HG03378 (cell line): ENCODE results near the gene TECPR1.

Experiments
- ATAC-seq: cut with Tn5 transposase; IDR thresholded peaks from one replicate; pipeline ENCODE4 v1.9.1; 2021; ENCODE audit warnings: mild to moderate bottlenecking, moderate library complexity; ENCODE audit not compliant: unreplicated experiment

The TECPR1 gene

DNA sequence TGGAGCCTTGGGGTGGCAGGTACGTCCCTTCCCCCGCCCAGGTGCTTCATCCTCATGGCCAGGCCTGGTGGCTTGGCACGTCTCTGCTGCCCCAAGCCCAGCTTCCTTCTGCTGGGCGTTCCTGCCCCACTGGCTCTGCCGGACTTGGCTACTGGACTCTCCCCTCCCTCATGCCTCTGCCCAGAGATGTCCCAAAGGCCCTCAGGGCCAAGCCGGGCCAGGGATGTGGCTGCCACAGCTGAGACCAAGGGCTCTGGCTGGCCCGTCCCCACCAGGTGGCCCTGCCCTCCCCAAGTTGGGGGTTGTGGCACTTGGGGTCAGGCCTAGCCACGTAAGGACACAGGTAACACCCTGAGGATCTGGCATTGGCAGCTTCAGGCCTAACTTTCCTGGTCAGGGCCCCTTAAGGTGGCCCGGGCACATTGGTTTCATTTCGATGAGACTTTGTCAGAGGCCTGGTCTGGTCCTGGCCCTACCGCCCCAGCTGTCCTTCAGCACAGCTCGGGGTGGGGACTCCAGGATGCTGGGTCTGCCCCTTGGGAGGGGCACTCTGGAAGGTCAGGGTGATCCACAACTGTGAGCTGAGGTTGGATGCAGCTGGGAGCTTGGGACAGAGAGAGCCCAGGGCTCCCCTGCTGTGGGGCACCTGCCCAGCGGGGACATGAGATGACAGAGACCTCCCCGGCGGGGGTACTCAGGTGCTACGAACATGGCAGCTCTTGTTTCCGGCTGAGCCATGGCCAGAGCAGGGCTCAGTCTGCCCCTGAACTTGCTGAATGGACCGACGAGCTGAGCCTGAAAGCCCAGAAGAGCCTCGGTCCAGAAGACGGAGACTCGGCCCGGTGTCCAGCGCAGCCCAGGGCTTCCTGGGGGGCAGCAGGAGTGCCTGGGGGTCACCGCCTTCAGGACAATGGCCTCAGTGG, 37.9 kb downstream of the TECPR1 start:
- ATAC-seq, result no peak

DNA sequence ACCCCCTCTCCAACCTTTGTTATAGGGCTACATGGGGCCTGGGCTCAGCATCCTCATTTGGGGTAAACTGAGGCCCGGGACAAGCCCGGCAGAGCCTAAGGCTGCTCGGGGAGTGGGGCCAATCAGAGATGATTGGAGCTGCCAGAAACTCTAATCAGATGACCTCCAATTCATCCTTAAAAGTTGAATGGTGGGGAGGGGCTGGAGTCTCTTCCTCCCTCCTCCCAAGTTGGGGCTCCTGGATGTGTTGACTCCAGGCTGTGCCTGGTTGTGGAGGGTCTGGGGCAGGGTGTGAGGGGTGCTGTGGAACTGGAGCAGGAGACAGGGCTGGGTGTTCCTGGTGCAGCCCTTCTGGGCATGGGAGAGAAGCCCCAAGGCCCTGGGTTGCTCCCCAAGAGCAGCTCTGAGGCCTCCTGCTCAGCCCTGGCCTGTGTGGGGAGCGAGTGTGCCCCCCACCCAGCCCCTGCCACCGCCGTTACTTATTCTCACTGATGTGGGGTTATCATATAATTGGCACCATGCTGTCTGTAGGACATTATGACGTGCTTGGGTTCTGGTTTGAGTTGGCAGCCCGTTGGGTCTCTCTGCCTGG, 38.6 kb downstream of the TECPR1 start:
- ATAC-seq, result no peak

DNA sequence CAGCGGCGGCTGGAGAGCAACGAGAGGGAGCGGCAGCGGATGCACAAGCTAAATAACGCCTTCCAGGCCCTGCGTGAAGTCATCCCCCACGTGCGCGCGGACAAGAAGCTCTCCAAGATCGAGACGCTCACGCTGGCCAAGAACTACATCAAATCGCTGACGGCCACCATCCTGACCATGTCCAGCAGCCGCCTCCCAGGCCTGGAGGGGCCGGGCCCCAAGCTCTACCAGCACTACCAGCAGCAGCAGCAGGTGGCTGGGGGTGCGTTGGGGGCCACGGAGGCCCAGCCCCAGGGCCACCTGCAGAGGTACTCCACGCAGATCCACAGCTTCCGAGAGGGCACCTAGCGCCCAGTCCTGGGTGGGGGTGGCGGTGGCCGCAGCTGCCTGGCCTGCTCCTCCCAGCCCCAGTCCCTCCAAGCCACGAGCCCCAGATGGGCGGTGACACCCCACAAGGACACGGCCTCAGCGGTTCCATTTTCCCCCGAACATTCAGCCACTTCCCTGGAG, 39.4 kb downstream of the TECPR1 start:
- no peak for ATAC-seq

DNA sequence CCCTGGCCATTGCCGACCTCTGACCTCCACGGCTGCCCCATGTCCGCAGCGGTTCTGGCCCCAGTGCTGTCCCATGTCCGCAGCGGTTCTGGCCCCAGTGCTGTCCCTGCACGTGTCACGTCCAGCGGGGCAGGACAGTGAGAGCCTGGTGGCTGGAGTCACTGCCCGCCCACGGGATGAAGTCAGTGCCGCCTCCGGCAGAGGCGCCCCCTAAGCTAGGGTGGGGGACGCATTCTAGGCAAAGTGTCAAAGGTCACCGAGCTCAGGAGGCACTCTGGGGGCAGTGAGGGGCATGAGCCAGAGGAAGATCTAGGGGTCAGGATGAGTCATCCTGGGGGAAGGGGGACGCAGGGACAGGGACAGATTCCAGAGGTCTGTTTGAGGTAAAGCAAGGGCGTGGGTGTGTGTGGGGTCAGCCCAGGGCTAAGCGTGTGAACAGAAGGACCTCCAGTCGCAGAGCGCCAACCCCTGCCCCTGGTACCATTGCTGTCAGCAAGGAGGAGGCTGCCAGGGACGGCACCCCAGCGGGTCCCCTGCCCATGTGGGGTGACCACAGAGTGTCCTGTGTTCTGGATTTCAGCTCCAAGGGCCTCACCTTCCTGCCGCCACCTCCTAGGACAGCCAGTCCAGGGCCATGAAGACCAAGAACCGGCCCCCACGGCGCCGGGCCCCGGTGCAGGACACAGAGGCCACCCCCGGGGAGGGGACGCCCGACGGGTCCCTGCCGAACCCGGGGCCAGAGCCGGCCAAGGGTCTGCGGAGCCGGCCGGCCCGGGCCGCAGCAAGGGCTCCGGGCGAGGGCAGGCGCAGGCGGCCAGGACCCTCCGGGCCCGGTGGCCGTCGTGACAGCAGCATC, 40.1 kb downstream of the TECPR1 start:
- ATAC-seq, result no peak

DNA sequence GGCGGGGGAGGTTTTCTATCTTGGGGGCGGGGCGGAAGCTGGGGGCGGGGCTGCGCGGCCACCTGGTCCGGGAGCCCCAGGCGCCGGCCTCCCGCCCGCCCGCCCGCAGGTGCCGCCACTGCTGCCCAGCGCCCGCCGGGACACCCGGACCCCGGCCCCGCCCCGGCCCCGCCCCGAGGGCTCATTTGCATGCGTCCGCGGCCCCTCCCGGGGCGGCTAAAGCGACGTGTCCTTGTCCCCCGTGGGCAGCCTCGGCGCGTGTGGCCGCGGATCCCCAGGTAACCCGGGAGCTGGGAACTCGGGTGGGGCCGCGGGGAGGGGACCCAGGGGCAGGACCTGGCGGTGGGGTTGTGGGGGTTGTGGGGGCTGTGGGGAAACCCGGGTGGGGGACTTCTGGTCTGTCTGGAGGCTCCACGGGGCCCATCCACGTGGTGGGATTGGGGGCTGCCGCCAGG, 40.8 kb downstream of the TECPR1 start, which contains the start of gene BHLHA15:
TSS of gene BHLHA15 (plus strand) at position 219 of the 455 bp plus-strand sequence. CDS start 871 bp downstream, outside the sequence.
- ATAC-seq, result no peak

DNA sequence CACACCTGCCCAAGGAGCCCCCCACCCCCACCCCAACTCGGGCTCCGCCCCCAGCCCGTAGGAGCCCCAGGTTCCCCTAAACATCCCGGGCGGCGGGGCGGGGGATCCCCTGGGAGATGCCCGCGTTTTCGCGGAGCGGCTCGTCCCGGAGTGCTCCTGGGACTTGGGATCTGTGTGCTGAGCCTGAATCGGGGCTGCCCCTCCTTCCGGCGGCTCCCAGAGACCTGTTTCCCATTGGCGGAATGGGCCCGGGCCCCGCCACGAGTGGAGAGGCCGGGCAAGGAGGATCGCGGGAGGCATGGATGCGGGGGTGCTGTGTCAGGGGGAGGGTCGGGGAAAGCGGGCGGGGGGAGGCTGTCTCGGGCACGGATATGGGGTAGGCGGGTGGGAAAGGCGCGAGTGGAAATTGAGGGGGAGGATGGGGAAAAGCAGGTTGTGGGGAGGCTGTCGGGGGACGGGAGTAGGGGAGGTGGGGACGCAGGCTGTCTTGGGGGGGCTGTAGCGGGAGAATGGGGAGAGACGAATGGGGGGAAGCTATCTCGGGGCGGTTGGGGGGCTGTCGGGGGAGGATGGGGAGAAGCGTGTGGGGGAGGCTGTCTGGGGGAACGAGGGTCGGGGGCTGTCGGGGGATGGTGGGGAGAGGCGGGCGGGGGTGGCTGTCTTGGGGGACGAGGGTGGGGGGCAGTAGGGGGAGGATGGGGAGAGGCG, 41.4 kb downstream of the TECPR1 start:
- ATAC-seq, result no peak

DNA sequence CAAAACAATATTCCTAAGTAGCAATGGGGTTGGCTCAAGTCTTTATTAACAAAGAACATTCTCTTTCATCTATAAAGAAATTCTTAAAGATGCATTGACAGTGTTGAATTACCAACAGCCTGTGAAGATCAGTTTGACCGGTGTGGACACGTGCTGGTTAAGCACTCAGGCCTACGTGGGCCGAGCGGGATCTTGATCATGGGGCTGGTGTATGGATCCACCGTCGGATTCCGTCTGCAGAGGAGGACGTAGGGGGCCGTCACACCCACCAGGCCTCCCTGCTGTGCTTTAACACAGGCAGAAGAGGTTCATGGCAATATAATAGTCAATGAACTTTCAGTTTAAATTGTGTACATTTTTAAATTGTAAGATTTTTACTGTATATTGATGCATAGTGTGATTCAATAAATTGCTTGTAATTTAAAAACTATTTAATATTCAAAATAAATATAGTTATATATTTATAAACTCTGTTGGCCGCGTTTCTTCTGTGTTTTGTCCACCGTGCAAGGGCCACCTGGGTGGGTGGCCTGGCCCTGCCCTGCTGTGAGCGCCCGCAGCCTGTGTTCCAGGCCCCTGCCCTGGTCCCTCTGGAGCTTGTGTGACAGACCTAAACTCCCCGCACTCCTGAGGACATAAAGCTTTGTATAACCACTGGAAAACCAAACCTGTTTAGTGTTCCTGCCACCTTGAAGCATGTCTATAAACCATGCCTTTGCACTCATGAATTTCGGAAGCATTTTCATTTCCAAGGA, 42.7 kb downstream of the TECPR1 start:
- no peak for ATAC-seq

DNA sequence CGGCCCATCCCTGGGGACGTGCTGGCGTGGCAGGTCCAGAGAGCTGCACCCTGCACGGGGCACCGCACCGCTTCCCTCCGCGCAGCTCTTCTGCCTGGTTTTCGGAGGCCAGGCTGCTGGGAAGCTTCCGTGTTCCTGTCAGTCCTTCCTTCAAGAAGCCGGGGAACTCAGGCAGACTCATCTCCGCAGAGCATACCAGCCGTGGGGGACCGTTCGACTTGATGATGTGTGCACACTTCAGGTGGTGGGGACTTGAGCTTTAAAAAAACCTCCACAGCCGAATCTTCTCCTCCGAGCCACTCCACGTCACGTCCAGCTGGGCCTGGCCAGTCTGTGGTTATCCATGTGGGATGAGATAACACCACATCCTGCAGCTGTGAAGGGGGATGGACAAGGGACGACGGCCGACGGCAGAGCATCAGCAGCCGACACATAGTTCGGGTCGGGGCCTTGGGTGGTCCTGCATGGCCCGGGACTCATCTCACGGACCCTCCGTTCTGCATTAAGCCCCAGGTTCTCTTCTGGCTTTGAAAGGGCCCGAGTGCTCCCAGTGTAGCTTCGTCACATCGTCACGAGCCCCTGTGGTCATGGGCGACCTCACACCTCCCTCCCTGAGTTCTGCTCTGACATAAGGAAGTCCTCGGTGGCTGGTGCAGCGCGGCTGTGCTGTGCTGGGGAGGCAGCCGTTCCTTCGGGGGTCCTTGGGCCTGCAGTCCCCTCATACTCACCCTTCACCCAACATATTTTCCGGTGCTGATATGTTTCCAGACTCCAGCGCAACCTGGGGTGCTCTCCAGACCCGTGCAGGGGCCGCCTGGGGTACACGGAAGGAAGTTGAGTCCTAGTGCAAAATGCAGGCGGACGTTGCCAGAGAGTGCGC, 45.3 kb downstream of the TECPR1 start:
- ATAC-seq, result no peak

DNA sequence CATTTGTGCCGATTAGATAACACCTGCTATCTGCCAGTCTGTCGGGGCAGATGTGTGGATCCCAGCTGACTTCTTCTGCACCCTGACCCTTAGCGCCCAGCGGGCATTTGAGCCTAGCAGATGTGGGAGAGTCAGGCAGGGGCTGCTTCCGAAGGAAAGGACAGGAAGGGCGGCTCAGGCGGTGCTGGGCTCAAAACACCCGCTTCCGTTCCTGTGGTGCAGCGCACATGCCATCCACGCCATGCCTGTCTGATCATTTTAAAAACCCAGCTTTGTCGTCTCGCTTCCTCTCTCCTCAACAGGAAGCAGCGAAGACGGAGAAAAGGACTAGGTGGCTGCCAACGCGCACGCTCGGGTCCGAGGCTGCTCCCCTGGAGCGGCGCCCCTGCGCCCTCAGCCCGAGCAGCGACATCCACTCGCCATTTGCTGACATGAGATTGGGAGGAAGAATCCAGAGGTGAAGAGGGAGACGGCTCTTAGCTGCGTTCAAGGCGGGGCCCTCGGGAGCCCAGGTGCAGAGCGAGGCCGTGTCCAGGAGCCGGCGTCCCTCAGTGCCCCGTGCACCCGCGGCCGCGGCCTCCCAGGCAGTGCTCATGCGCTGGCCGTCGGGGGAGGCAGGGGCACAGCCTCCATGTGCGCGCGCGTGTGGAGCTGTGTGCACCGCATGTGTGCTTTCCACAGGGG, 46.7 kb downstream of the TECPR1 start:
- no peak for ATAC-seq

DNA sequence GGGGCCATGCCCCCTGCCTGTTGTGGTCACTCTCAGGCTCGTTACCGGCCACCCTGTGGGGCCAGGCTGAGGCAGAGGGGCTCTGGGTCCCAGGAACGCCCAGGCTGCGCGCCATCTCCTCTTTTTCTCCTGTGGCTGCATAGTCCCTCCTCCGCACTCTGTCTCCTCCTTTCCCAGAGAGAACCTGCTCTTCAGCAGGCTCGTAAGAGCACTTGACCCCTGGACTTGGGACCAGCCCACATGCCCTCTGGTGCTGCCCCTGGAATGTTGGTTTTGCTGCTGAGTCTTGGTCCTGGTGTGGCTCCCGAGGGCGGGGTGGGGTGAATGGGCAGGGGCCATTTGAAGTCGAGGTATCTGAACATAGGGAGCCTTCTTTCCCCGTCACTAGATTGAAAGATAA, 47.4 kb downstream of the TECPR1 start:
- ATAC-seq, result no peak

DNA sequence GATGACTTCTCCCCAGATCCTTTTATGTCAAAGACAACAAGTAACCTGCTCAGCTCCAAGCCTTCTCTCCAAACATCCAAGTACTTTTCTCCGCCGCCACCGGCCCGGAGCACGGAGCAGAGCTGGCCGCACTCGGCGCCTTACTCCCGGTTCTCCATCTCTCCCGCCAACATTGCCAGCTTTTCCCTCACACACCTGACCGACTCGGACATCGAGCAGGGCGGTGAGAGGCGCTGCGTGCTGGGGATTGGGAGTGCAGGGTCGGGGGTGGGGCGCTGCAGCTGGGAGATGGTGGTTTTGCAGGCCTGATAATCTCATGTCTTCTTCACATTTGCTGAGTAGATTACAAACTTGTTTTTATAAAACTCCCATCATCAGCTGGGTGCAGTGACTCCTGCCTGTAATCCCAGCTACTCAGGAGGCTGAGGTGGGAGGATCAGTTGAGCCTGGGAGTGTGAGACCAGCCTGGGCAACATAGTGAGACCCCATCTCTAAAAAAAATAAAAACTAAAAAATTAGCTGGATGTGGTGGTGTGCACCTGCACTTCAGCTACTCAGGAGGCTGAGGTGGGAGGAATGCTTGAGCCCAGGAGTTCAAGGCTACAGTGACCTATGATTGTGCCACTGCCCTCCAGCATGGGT, 47.9 kb downstream of the TECPR1 start:
- ATAC-seq, result no peak

DNA sequence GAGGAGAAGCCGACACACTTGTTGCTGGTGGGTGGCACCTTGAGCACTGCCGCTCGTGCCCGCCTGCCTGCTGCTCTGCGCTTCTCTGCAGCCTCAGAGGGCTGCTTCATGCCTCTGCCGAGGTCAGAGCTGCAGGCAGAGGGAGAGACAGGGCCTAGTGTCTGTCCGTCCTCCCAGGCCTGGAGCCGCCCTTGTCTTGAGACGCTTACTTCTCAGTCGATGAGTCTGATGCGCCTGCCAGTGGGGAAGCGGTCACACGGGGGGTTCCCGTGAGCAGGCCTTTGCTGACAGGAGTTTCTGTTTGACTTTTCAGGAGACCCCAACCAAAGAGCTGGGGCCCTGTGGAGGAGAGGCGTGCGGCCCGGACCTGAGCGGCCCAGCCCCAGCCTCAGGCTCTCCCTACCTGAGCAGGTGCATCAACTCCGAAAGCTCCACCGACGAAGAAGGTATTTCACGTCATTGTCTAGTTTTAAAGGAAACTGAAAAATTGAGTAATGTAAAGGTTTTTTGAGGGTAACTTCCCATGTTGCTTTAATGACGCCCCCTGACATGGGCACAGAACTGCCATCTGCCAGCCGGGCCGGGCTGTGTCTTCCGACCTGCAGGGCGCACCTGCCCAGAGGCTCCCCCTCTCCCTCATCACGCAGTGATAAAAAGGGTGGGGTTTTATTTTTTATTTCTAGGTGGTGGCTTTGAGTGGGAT, 48.6 kb downstream of the TECPR1 start:
- ATAC-seq, result no peak

DNA sequence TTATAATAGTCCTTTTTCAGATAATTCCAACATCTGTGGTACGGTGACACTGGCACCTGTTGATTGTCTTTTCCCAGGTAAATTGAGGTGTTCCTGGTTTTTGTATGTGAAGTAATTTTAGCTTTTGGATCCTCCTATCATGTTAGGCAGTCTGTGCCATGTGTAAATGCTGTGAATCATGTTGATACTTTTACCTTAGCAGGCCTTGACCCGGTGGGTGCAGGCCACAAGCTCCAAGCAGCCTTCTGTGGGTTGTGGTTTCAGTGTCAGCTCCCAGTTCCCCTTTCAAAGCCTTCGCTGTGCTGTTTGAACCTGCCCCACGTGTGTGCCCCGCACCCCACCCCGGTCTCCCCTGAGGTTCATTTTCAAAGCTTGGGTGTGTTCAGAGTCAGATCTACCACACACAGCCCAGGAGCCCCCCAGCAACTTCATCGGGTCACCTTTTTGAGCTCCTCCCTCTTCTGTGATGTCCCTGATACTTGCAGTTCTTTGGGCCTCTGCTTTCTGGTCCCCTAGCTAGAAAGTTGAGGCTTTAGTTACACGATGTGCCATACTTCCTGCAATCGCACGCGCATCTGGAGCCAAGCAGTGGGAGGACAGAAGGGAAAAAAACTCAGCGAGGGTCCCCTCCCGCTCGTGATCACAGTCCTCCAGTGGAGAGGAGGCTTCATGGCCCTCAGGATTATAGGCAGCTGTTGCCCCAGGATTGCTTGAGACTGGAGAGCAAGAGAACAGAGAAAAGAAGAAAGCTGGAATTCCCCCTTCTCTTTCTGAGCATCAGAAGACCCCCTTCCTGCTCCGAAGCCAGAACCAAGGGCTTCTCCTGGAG, 49.5 kb downstream of the TECPR1 start:
- peak; percentile 93 for ATAC-seq

DNA sequence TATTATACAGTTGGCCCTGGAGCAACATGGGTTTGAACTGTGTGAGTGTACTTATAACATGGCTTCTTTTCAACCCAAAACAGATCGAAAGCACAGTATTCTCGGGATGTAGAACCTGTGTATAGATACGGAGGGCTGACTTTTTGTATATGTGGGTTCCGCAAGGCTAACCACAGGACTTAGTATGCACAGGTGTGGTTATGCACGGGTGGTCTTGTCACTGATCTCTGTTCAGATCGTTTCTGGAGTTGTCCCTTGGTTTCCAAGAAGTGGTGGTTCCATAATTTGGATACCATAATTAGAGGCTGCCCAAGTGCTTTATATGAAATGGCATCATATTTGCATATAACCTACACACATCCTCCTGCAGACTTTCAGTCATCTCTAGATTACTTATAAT, 51.7 kb downstream of the TECPR1 start:
- peak; percentile 43 for ATAC-seq

DNA sequence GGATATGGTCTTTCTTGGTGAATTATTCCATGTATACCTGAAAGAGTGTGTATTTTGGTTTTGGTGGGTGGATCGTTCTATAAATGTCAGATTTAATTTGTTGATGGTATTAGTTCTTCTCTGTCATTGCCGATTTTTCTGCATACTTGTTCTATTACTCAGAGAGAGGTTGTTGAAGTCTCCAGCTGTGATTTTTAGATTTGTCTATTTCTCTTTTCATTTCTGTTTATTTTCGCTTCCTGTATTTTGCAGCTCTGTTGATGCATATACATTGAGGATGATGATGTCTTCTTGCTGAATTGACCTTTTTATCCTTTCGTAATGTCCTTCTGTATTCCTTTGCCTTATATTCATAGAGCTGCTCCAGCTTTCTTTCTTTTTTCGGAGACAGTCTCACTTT, 52.9 kb downstream of the TECPR1 start:
- no peak for ATAC-seq
